ENCODE measurements around the gene TTC23L. TPM values are rescaled to one million over a fixed set of nuclear protein-coding genes. Genes with fewer than 3 reads are reported as not detected.
"Not testable (repeated sequence)": the region's sequence is repeated elsewhere in the genome, so short reads cannot be mapped to it uniquely, and the experiment has no call there.

Gene TTC23L
- total RNA-seq, 4 donors from 2014 or later, result not detected

GRCh38 chr5:34822956-34823715 lies 15.8 kb upstream of the TTC23L start:
- intact Hi-C loops (cut with DNase I; ENCODE audit: low total_unique reads), result no loop called here
- ATAC-seq, result no peak
- Histone ChIP-seq H3K4me1 (no peaks in the 10 kb centered on the region), H3K27me3 (no peaks in the 10 kb centered on the region), H3K36me3 (no peaks in the 10 kb centered on the region), H3K9me3 (no peaks in the 10 kb centered on the region), H3K4me3 (no peak overlapping the region), H3K27ac (no peak overlapping the region)
- in situ Hi-C loops (cut with MboI; ENCODE audit: low sequenced_read_pairs in 4 of 4), result no loop called here
- no peak for DNase-seq
- TF ChIP-seq, protein P1, sequence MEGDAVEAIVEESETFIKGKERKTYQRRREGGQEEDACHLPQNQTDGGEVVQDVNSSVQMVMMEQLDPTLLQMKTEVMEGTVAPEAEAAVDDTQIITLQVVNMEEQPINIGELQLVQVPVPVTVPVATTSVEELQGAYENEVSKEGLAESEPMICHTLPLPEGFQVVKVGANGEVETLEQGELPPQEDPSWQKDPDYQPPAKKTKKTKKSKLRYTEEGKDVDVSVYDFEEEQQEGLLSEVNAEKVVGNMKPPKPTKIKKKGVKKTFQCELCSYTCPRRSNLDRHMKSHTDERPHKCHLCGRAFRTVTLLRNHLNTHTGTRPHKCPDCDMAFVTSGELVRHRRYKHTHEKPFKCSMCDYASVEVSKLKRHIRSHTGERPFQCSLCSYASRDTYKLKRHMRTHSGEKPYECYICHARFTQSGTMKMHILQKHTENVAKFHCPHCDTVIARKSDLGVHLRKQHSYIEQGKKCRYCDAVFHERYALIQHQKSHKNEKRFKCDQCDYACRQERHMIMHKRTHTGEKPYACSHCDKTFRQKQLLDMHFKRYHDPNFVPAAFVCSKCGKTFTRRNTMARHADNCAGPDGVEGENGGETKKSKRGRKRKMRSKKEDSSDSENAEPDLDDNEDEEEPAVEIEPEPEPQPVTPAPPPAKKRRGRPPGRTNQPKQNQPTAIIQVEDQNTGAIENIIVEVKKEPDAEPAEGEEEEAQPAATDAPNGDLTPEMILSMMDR (IDR thresholded peaks at IDR 0.05 in 4 of 5, conservative IDR thresholded peaks at IDR 0.05 in 1 of 5), result no peak
- no peak for TF ChIP-seq POLR2A (IDR thresholded peaks at IDR 0.05)

- H3K27me3 ChIP-seq, result no peaks in the 10 kb centered on the region
- no peaks in the 10 kb centered on the region for H3K9me3 ChIP-seq
- H3K4me3 ChIP-seq, result no peak overlapping the region
- DNase-seq (no peak), ATAC-seq (no peak)
- H3K27ac ChIP-seq, result no peak overlapping the region
- no peaks in the 10 kb centered on the region for H3K36me3 ChIP-seq
- no peaks in the 10 kb centered on the region for H3K4me1 ChIP-seq
- no peak for TF ChIP-seq POLR2A (IDR thresholded peaks at IDR 0.05)
- TF ChIP-seq, protein P1 (IDR thresholded peaks at IDR 0.05 in 4 of 5, conservative IDR thresholded peaks at IDR 0.05 in 1 of 5), result no peak
- in situ Hi-C loops (cut with MboI; ENCODE audit: low sequenced_read_pairs in 4 of 4), result no loop called here
- intact Hi-C loops (cut with DNase I; ENCODE audit: low total_unique reads), result no loop called here
Measured at GRCh38 chr5:34826347-34826746, 12.6 kb upstream of the TTC23L start.

DNA sequence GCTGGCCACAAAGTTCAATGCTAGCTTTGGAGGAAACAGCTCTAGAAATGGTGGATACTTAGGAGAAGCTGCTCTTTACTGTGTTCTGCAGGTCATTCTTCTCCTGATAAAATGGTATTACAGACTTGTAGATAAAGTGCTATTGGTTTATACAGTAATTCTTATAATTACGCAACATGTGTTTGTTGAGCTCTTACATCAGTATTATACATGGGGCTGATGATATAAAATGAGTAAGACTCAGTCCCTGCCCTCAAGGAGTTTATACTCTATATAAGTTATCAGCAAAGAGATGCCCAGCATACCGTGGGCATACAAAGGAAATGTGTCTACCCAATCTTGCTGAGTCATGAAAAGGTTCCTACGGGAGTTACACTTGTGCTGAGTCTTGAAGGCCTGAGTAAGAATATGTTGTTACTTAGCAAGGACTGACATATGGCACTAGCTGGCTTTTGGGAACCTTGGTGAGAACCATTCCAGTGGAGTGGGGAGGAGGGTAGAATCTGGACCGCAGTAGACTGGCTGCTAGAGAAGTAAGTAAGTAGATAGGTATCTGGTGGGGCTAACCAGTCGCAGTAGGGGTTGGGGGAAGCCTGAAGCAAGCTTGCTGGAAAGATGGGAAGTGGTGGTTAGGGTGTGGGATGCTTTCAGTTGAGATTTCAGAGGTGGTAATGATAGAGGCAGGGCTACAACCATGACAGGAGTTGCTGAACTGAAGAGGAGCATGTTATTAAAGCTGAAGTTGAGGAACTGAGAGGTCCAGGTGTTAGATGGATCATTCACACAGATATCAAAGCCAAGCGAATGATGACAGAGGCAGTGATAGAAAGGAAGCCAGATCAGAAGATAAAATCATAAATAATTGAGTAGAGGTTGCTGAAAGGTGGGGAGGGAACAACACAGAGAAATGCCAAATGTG lies 11.1 kb upstream of the TTC23L start:
- no peaks in the 10 kb centered on the region for H3K9me3 ChIP-seq
- H3K36me3 ChIP-seq, result no peaks in the 10 kb centered on the region
- in situ Hi-C loops (cut with MboI; ENCODE audit: low sequenced_read_pairs in 4 of 4), result no loop called here
- intact Hi-C loops (cut with DNase I; ENCODE audit: low total_unique reads), result no loop called here
- H3K4me3 ChIP-seq, result no peak overlapping the region
- ATAC-seq (no peak), DNase-seq (no peak)
- H3K27ac ChIP-seq, result no peak overlapping the region
- TF ChIP-seq POLR2A (IDR thresholded peaks at IDR 0.05), result no peak
- TF ChIP-seq, protein P1 (IDR thresholded peaks at IDR 0.05 in 4 of 5, conservative IDR thresholded peaks at IDR 0.05 in 1 of 5), result no peak
- H3K4me1 ChIP-seq, result no peaks in the 10 kb centered on the region
- no peaks in the 10 kb centered on the region for H3K27me3 ChIP-seq

DNA sequence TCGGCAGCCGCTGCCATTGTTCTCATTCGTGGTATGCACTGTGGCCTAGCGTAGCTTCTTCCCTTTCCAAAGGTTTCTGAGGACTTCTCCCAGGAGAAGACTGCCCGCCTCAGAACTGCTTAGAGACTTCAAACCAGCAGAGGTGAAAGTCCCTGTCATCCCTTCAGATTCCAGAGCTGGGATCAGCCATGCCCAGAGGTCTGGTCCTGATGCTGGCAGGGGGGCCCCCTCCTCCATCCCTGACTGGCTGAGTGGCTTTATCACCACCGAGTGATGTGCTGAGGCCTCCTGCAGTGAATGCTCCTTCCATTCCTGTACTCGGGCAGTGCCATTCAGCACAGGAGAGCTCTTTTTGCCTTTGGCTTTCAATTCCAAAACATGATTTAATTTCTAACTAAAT lies 8.1 kb upstream of the TTC23L start:
- intact Hi-C loops (cut with DNase I; ENCODE audit: low total_unique reads); H3K36me3 ChIP-seq; H3K27me3 ChIP-seq; in situ Hi-C loops (cut with MboI; ENCODE audit: low sequenced_read_pairs in 4 of 4); H3K4me1 ChIP-seq; ATAC-seq; DNase-seq; H3K4me3 ChIP-seq; H3K9me3 ChIP-seq; H3K27ac ChIP-seq: not testable (repeated sequence)

DNA sequence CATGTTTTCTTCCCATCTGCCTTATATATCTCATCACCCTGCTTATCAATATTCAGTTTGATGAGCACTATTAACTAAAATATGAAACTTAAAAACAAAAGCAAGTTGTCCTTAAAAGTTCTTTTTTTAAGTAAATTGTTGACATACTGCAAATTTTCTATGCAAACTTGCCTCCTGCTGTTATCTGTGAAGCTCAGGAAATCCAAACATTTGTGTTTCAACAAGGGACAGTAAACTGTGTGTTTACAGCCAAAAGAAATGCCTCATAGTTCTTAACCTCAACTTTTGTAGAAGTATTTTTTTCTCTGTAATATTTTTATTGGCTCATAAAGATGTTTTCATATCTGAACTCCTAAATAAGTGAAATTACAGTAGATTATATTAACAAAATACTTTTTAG lies 7.7 kb upstream of the TTC23L start:
- in situ Hi-C loops (cut with MboI; ENCODE audit: low sequenced_read_pairs in 4 of 4), result no loop called here
- no peak overlapping the region for H3K27ac ChIP-seq
- DNase-seq, result no peak
- no peaks in the 10 kb centered on the region for H3K4me1 ChIP-seq
- TF ChIP-seq, protein P1 (IDR thresholded peaks at IDR 0.05 in 4 of 5, conservative IDR thresholded peaks at IDR 0.05 in 1 of 5), result no peak
- TF ChIP-seq POLR2A (IDR thresholded peaks at IDR 0.05), result no peak
- H3K36me3 ChIP-seq, result no peaks in the 10 kb centered on the region
- no peaks in the 10 kb centered on the region for H3K9me3 ChIP-seq
- no peak overlapping the region for H3K4me3 ChIP-seq
- H3K27me3 ChIP-seq, result no peaks in the 10 kb centered on the region
- intact Hi-C loops (cut with DNase I; ENCODE audit: low total_unique reads), result no loop called here
- no peak for ATAC-seq

Measured in gastrocnemius medialis (tissue), 4 donors.